Activated naive CD8-positive, alpha-beta T cell treated with anti-CD3 and anti-CD28 coated beads, Interleukin-2, amount 10 ng/mL, durations not matched to agents 7 days and 5 days (primary cell): ENCODE measurements around the gene WASHC4. TPM values are rescaled to one million over a fixed set of nuclear protein-coding genes. Genes with fewer than 3 reads are reported as not detected.
A peak's percentile ranks its signal among the peaks of the same experiment; 100 is the strongest.
"Not testable (repeated sequence)": the region's sequence is repeated elsewhere in the genome, so short reads cannot be mapped to it uniquely, and the experiment has no call there.

ENCODE experiments used
- ATAC-seq: fragments of 150-1000 bp; cut with Tn5 transposase; one replicate; pipeline ENCODE4 v1.10.0; 2021; ENCODE audit warnings: low read depth, moderate library complexity
- POLR2A ChIA-PET: fragments of 350-600 bp; sonication (Branson Sonifier 250); formaldehyde crosslinking; loops from one replicate; lab custom pipeline; 2021; ENCODE audit warnings: antibody characterized with exemption; lab: Charles Lee
- DNase-seq: peaks from one replicate; pipeline ENCODE4 v3.0.0; 2021
- H3K27ac Mint-ChIP-seq: one replicate; pipeline ENCODE4 v1.8.0; 2022; ENCODE audit warnings: mild to moderate bottlenecking, mixed read lengths
- H3K27me3 Mint-ChIP-seq: one replicate; pipeline ENCODE4 v1.8.0; 2022; ENCODE audit warnings: mild to moderate bottlenecking, moderate library complexity, mixed read lengths
- H3K36me3 Mint-ChIP-seq: one replicate; pipeline ENCODE4 v1.8.0; 2021; ENCODE audit warnings: mild to moderate bottlenecking, mixed read lengths
- H3K4me1 Mint-ChIP-seq: one replicate; pipeline ENCODE4 v1.8.0; 2021; ENCODE audit warnings: mixed read lengths
- H3K4me3 Mint-ChIP-seq: one replicate; pipeline ENCODE4 v1.8.0; 2022; ENCODE audit warnings: mild to moderate bottlenecking, moderate library complexity, mixed read lengths
- H3K9me3 Mint-ChIP-seq: one replicate; pipeline ENCODE4 v1.8.0; 2021; ENCODE audit warnings: mixed read lengths
- total RNA-seq, 2 experiments: library from RNA; stranded (reverse); gene quantifications; one replicate each; pipeline ENCODE4 v1.2.3, GENCODE V29; 2021

Gene WASHC4
- total RNA-seq, 2 experiments from 2014 or later = 48.3 to 49.8 TPM

DNA sequence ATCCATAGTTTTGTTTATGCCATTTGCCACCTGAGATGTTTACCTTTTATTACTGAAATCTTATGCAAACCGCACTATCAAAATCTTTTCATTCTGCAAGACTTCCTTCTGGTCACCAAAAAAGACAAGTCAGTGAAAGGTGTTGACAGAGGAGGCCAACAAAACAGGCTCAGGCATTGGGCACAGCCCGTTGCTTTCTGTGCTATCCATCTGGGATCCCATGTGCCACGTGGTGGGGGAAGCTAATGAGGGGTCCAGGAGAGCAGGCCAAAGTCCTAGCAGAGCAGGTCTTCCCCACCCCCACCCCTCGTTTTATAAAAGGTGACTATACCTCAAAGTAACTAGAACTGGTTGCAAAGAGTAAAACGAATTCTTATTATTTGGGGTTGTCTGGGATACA lies 24.5 kb upstream of the WASHC4 start:
- H3K9me3 Mint-ChIP-seq = peaks cover 4% of the 10 kb centered on the region
- H3K27me3 Mint-ChIP-seq = peaks cover 30% of the 10 kb centered on the region
- ATAC-seq (no peak), DNase-seq (no peak)
- POLR2A ChIA-PET = no interaction called here
- no peak overlapping the region for H3K4me3 Mint-ChIP-seq
- H3K36me3 Mint-ChIP-seq = no peaks in the 10 kb centered on the region
- H3K27ac Mint-ChIP-seq = no peak overlapping the region
- H3K4me1 Mint-ChIP-seq = peaks cover 7% of the 10 kb centered on the region

DNA sequence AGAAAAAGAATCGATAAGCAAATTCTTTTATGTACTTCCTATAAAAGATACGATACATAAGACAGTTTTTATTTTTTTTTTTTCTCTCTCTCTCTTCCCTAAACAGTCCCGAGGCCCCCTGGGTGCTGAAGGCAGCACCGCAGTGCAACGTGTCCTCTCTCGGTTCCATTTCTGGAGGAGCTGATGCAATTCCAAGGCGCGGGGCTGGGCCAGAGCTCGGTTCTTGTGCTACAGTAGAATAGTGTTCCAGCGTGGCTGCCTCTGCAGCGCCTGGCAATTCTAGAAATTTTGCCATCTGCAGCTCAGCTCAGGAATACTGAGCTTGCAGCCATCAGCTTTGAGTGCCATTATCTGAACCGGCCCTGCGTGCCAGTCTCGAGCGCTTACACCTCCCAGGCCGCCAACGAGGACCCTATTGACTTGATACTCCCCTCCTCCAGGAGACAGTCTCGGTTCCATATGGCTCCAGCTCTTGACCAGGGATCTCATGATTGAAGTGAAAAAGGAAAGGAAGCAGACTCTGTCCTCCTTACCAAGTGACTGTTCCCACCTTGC lies 23.9 kb upstream of the WASHC4 start:
- H3K4me3 Mint-ChIP-seq = peak overlapping the region; percentile 76
- no peaks in the 10 kb centered on the region for H3K36me3 Mint-ChIP-seq
- POLR2A ChIA-PET = no interaction called here
- DNase-seq (peak; percentile 27), ATAC-seq (no peak)
- H3K9me3 Mint-ChIP-seq = peaks cover 4% of the 10 kb centered on the region
- H3K4me1 Mint-ChIP-seq = peaks cover 7% of the 10 kb centered on the region
- H3K27ac Mint-ChIP-seq = no peak overlapping the region
- H3K27me3 Mint-ChIP-seq = peaks cover 30% of the 10 kb centered on the region

DNA sequence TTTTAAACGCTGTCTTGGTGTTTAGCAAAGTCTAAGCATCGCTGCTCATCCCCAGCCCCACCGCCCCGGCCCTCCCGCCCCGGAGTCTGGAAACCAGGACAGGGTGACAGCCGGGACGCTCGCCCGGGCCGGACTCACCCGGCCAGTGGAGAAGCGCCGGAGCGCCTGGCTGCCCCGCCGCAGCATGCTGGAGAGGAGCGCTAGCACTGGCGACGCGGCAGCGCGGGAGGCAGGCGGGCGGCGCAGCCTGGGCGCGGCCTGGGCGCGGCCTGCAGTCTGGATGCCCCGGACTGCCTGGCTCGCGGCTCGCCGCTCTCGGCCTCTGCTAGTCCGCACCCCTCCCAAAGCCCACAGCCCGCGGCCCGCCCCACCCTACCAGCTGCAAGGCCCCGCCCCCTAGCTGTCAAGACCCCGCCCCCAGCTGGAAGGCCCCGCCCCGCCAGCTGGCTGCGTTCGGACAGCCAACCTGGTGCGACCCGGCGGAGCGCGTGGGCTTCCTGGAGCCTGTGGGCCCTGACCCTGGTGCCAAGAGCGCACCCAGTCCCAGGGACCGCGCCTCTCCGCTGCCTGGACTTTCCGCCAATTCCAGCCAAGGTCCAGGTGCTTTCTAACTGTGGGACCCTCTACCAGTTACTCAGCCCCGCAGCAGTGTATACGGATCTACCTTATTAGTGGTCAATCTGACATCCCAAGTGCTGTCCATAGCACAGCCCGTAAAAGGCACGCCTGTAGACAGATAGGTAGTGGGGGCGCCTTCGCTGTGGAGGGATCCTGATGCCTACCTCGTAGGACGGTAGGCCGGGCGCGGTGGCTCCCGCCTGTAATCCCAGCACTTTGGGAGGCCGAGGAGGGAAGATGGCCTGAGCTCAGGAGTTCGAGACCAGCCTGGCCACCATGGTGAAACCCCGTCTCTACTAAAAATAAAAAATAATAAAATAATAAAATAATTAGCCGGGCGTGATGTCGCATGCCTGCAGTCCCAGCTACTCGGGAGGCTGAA lies 23.0 kb upstream of the WASHC4 start, which contains the start of gene ALDH1L2:
Gene ALDH1L2, minus strand, starts transcription at position 208 of the 1,000 bp plus-strand sequence. Its CDS starts 22 bp downstream, at position 186.
- Mint-ChIP-seq H3K9me3 (peaks cover 4% of the 10 kb centered on the region), H3K4me1 (peaks cover 7% of the 10 kb centered on the region), H3K4me3 (peak within 1 kb of the TSS; percentile 76), H3K27me3 (peaks cover 28% of the 10 kb centered on the region), H3K36me3 (no peaks in the 10 kb centered on the region), H3K27ac (no peak within 1 kb of the TSS)
- POLR2A ChIA-PET = interaction anchor here (0.6 kb wide), 1 partner anchor 770 kb away, joined by 3 read pairs; no protein-coding TSS in a partner anchor
- ATAC-seq (peak; percentile 93), DNase-seq (peak; percentile 67)

DNA sequence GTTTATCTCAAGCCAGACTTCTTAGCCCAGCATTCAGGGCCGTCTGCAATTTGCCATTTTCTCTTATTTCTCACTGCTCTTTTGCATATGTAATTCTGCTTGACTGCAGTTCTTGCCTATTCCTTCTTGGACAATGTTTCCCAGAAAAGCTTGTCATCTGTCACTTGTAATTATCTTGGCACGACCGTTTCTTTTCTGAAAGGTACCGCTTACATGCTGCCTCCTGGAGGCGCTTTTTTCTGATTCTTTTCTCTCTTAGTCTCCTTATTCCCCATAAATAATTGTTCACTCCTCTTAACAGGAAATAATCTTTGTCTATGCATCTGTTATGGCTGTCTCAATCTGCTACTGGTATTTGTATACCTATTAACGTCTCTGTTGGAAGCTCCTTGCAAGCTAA lies 22.0 kb upstream of the WASHC4 start:
- POLR2A ChIA-PET = no interaction called here
- ATAC-seq (no peak), DNase-seq (no peak)
- H3K27me3 Mint-ChIP-seq = peaks cover 33% of the 10 kb centered on the region
- H3K36me3 Mint-ChIP-seq = no peaks in the 10 kb centered on the region
- H3K27ac Mint-ChIP-seq = no peak overlapping the region
- H3K9me3 Mint-ChIP-seq = peaks cover 4% of the 10 kb centered on the region
- peaks cover 7% of the 10 kb centered on the region for H3K4me1 Mint-ChIP-seq
- H3K4me3 Mint-ChIP-seq = peak overlapping the region; percentile 34

DNA sequence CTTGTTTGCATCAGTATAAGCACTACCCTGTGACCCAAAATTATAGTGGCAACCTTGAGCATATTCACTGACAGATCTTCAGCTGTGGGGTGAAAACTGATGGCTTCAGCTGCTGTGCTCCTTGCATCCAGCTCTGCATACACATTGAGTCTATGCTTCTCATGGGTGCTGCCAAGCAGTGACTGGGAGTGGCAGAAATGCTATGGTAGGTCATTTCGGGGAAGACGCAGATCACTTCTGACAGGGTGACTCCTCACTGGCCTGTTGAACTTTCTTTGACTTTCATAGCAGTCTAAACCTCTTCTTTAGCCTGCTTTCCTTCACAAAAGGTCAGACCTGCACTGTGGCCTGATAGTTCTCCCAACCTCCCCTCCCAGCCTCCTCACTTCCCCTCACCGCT lies 17.7 kb upstream of the WASHC4 start:
- ATAC-seq = no peak

DNA sequence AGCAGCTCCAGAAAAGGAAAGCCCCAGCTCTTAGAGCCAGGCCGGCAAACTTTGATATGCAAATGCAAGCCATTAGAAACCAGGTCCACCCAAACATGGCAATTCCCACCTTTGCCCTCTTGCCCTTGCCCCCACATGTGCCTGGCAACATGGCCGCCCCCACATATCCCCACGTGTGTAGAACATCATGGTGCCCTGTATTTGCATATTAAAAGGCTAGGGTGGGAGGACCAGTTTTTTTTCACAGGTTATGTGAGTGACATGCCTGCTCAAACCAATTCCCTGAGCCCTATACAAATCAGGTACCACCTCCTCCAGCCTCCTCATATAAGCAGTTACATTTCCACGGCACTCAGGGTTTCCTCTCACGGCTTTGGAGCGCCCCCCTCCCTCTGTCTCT lies 17.2 kb upstream of the WASHC4 start:
- DNase-seq (no peak), ATAC-seq (no peak)
- POLR2A ChIA-PET = no interaction called here
- Mint-ChIP-seq H3K27me3 (peaks cover 38% of the 10 kb centered on the region), H3K4me1 (no peaks in the 10 kb centered on the region), H3K36me3 (no peaks in the 10 kb centered on the region), H3K9me3 (peaks cover 11% of the 10 kb centered on the region), H3K4me3 (no peak overlapping the region), H3K27ac (no peak overlapping the region)

More for the DNA sequence above, 17.7 kb upstream of the WASHC4 start:
- no peak for DNase-seq
- Mint-ChIP-seq H3K4me1 (no peaks in the 10 kb centered on the region), H3K4me3 (no peak overlapping the region), H3K36me3 (no peaks in the 10 kb centered on the region), H3K27me3 (peaks cover 39% of the 10 kb centered on the region), H3K27ac (no peak overlapping the region), H3K9me3 (peaks cover 8% of the 10 kb centered on the region)
- POLR2A ChIA-PET = no interaction called here

DNA sequence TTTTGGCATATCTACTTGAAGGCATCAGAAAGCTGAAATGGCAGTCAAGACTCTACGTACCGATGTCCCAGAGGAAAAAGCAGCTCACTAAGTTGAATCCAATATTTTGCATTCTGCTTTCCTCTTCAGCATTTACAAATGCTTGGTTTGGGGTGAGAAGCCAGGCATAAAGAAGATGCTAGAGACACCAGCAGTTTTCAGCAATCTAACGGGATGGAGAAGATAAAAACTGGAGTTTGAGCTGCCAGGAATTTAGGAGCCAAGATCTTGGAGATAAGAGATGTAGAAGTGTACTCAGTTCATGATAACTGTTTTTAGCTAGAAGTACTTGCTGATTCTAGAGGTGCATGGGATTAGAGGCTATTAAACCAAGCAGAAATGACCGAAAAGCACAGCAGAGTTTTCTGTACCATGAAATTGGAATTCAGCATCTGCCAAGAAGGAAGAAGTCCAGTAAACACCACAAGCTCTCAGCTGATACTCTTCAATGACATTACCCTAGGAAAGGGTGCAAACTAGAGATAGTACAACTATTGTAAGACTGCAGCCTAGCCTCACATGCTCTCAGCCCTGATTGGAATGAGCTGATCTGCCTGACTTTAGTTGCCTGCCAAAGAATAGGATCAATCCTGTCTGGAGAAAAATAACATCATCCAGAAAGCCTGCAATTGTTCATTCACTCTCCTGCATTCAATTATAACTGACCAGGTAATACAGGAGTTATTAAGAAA lies 15.9 kb upstream of the WASHC4 start:
- H3K27ac Mint-ChIP-seq = no peak overlapping the region
- H3K27me3 Mint-ChIP-seq = peaks cover 32% of the 10 kb centered on the region
- no peak overlapping the region for H3K4me3 Mint-ChIP-seq
- ATAC-seq = no peak
- DNase-seq = no peak
- no peaks in the 10 kb centered on the region for H3K4me1 Mint-ChIP-seq
- peaks cover 13% of the 10 kb centered on the region for H3K9me3 Mint-ChIP-seq
- peaks cover 2% of the 10 kb centered on the region for H3K36me3 Mint-ChIP-seq
- POLR2A ChIA-PET = no interaction called here

DNA sequence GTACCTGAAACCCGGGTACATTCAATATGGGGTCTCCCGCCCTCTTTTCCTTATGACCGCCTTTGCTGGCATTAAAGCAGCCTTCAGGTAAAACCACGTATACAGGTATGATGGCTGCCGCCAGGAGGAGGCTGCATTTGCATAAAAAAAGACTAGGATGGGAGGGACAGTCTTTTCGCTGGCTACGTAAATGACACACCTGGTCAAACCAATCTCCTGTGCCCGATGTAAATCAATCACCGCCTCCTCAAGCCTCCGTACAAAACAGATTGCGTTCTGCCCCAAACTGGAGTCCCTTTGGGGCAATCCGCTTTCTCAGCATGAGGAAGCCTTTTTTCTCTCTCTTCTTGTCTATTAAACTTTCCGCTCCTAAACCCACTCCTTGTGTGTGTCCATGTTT lies 15.2 kb upstream of the WASHC4 start:
- DNase-seq (no peak), ATAC-seq (no peak)
- H3K36me3 Mint-ChIP-seq = peaks cover 2% of the 10 kb centered on the region
- peaks cover 12% of the 10 kb centered on the region for H3K9me3 Mint-ChIP-seq
- no peak overlapping the region for H3K4me3 Mint-ChIP-seq
- H3K27ac Mint-ChIP-seq = no peak overlapping the region
- no peaks in the 10 kb centered on the region for H3K4me1 Mint-ChIP-seq
- H3K27me3 Mint-ChIP-seq = peaks cover 32% of the 10 kb centered on the region
- POLR2A ChIA-PET = no interaction called here

DNA sequence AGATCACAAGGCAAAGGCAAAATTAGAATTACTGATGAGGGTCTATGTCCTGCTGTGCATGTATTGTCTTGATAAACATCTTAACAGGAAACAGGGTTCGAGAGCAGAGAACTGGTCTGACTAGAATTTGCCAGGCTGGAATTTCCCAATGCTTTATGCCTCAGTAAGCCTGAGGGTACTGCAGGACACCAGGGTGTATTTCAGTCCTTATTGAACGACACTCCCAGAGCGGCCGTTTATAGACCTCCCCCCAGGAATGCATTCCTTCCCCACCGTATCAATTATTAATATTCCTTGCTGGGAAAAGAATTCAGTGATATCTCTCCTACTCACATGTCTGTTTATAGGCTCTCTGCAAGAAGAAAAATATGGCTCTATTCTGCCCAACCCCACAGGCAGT lies 12.2 kb upstream of the WASHC4 start:
- H3K36me3 Mint-ChIP-seq, ATAC-seq, H3K27ac Mint-ChIP-seq, DNase-seq, H3K4me3 Mint-ChIP-seq, POLR2A ChIA-PET, H3K4me1 Mint-ChIP-seq: not testable (repeated sequence)
- H3K27me3 Mint-ChIP-seq = peaks cover 52% of the 10 kb centered on the region
- H3K9me3 Mint-ChIP-seq = peaks cover 18% of the 10 kb centered on the region

DNA sequence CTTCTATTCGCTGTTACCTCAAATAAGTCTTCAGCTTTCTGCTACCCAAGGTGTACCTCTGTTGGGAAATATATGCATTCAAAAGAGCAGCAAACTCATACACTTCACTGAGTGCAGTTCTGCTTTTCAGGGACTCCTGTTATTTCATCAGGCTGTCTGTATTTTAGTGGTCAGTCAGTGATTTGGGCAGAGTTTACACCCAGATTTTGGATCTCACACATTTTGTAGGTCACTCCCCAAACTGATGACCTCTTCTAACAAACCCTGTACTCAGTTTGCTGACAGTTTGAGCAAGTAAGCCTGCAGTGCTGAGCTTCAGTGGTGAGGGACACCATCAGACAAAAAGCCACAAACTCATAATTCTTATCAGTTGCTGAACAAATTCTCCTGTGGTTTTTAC lies 8.2 kb upstream of the WASHC4 start:
- no peak for ATAC-seq
- H3K27ac Mint-ChIP-seq = no peak overlapping the region
- POLR2A ChIA-PET = no interaction called here
- DNase-seq = no peak
- H3K9me3 Mint-ChIP-seq = peaks cover 13% of the 10 kb centered on the region
- no peaks in the 10 kb centered on the region for H3K4me1 Mint-ChIP-seq
- H3K27me3 Mint-ChIP-seq = peaks cover 42% of the 10 kb centered on the region
- peaks cover 2% of the 10 kb centered on the region for H3K36me3 Mint-ChIP-seq
- H3K4me3 Mint-ChIP-seq = no peak overlapping the region

DNA sequence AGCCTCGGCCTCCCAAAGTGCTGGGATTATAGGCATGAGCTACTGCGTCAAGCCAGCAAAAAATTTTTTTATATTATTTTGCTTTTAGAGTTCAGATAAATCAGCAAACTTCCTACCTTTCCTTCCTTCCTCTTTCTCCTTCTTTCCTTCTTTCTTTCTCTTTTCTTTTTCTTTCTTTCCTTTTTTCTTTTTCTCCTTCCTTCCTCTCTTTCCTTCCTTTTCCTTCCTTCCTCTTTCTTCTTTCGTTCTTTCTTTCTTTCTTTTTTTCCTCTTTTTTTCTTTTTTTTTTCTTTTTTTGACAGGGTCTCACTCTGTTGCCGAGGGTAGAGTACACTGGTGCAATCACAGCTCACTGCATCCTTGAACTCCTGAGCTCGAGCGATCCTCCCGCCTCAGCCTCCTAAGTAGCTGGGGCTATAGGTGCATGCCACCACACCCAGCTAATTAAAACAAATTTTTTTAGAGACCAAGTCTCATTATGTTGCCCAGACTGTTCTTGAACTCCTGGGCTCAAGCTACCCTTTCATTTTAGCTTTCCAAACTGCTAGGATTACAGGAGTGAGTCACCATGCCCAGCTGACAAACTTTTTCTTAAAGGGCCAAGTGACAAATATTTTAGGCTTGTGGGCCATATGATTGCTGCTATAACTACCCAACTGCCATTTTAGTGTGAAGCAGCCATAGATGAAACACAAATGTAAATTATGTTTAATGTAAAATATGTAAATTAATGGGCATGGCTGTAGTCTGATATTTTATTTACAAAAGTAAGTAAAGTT lies 7.1 kb upstream of the WASHC4 start:
- H3K36me3 Mint-ChIP-seq = peaks cover 2% of the 10 kb centered on the region
- no peak overlapping the region for H3K4me3 Mint-ChIP-seq
- no peak for DNase-seq
- H3K27me3 Mint-ChIP-seq = peaks cover 45% of the 10 kb centered on the region
- peaks cover 11% of the 10 kb centered on the region for H3K9me3 Mint-ChIP-seq
- ATAC-seq = no peak
- POLR2A ChIA-PET = no interaction called here
- H3K27ac Mint-ChIP-seq = no peak overlapping the region
- H3K4me1 Mint-ChIP-seq = no peaks in the 10 kb centered on the region

DNA sequence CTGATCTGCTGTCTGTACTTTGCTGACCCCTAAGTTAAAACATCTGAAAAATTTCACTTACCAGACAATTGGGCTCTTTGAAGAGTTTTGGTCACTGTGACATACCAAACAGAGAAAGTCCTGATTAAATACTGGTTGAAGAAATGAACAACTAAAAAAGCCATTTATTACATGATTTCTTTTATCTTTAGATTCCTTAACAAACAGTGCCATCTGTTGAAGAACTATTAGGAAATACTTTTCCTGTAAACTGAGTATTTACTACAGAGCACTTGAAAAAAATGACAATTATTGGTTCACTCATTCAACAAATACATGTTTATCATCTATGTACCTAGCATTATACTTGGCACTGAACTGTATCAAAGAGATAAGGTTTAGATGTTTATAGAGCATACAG lies 6.5 kb upstream of the WASHC4 start:
- no peaks in the 10 kb centered on the region for H3K4me1 Mint-ChIP-seq

DNA sequence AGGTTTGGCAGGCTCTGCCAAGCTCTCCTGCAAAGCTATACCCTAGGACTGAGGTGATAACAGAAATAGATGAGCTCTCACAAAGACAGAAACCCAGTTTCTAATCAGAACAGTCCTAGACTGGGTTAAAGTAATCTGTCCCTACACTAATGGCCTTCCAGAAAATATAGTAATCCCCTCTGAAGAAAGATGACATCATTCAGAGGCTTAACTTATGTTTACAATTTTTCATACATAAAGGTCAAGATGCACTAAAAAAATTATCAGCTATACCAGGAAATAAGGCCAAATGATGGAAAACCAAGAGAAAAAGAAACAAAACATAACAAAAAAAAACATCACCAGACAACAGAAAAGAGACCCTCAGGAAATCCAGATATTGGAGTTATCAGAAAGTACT lies 4.9 kb upstream of the WASHC4 start:
- Mint-ChIP-seq H3K9me3 (peaks cover 3% of the 10 kb centered on the region), H3K27ac (no peak overlapping the region), H3K4me3 (no peak overlapping the region), H3K4me1 (peaks cover 11% of the 10 kb centered on the region), H3K36me3 (no peaks in the 10 kb centered on the region), H3K27me3 (peaks cover 50% of the 10 kb centered on the region)
- DNase-seq (no peak), ATAC-seq (no peak)
- POLR2A ChIA-PET = no interaction called here

More for the DNA sequence above, 6.5 kb upstream of the WASHC4 start:
- POLR2A ChIA-PET = no interaction called here
- Mint-ChIP-seq H3K36me3 (no peaks in the 10 kb centered on the region), H3K4me3 (no peak overlapping the region), H3K9me3 (peaks cover 7% of the 10 kb centered on the region), H3K27me3 (peaks cover 49% of the 10 kb centered on the region), H3K27ac (no peak overlapping the region)
- no peak for ATAC-seq
- no peak for DNase-seq
